Measurements from ENCODE around the gene ACLY. TPM values are rescaled to one million over a fixed set of nuclear protein-coding genes. Genes with fewer than 3 reads are reported as not detected.

Gene ACLY
- total RNA-seq (100 to 1,000 TPM in 1 of 5 experiments, 10 to 100 TPM in 4; 59.2 to 154 (median 70.8) TPM), polyA plus RNA-seq (10 to 100 TPM; 42.7 to 51.9 TPM), total RNA-seq (102 reads per million, percentile 85 among the genes with 10 or more reads in this experiment)

DNA sequence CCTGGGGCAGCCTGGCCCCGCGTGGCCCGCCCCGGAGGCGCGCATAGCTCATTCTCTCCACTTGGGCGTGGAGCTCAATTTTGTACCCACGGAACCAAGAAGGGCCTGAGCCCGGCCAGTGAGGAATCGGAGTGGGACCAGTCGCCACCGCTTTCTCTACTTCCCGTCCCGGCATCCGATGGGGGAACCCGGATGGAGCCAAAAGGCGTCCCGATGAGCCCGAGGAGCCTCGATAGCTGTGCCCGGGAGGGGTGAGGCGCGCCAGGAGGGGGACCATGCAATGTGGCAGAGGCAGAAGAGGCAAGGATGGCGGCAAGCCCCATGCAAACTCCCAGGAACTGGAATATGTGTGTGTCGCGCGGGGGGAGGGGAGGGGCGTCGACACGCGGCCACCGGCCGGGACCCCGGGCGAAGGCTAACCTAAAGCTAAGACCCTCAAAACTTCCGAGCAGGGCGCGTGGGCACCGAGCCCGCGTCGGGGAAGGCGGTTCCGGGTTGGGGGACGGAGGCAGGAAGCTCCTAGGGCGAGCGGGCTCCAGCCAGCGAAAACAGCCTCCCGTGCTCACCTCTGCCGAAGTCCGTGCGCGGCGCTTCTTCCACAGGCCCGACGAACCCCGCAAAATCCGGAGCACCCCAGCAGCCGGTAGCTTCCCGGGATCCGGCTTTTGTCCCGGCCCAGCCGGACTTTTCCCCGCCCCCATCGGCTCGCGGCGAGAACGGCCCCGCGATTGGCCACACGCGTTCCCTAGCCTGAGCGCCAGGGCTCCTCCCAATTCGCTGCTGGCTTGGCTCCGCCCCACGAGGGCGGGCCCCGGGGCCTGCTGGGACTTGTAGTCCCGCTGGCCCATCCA is at the start of gene ACLY:
ACLY (minus strand) TSS at position 638 of the 851 bp plus-strand sequence. CDS start 5,078 bp downstream, outside the sequence.
- Histone ChIP-seq H3K27me3 (ENCODE audit: control insufficient read depth in 2 of 2, insufficient read depth in 2 of 2, low read length in 2 of 2) (no peaks in the 10 kb centered on the region), H3K27ac (ENCODE audit: low read depth, low read length) (peak within 1 kb of the TSS; percentile 79), H3K4me1 (ENCODE audit: control insufficient read depth in 2 of 2, insufficient read depth in 2 of 2, low read length in 2 of 2) (peaks cover 8 to 14% of the 10 kb centered on the region in 2 donors), H3K36me3 (ENCODE audit: control insufficient read depth in 2 of 3, insufficient read depth in 3 of 3, low read length in 3 of 3) (peaks cover 0 to 12% (median 0%) of the 10 kb centered on the region in 3 experiments), H3K9me3 (ENCODE audit: control insufficient read depth in 2 of 3, low read length in 3 of 3) (no peaks in the 10 kb centered on the region), H3K4me3 (ENCODE audit: low read length) (peak within 1 kb of the TSS; percentile 94)
- peak; percentile 88 to 99 (median 92) for DNase-seq
- Mint-ChIP-seq H3K27me3 (no peaks in the 10 kb centered on the region), H3K27ac (peak within 1 kb of the TSS; percentile 48 to 97 (median 78)), H3K36me3 (peaks cover 0 to 3% (median 0%) of the 10 kb centered on the region in 5 donors), H3K4me3 (peak within 1 kb of the TSS; percentile 84 to 99 (median 89)), H3K4me1 (peaks cover 29 to 48% (median 35%) of the 10 kb centered on the region in 7 donors), H3K9me3 (no peaks in the 10 kb centered on the region)
- intact Hi-C loops (cut with micrococcal nuclease): loop anchor here (1.0 to 5.0 kb wide), 8 partner anchors 12 to 264 kb away; partner anchors contain the start of genes CNP (in 2 of the 2), DNAJC7 (in 2 of the 2), KLHL11 (in 2 of the 2) and ODAD4 (in 2 of the 2)
- ChIA-PET CTCF (interaction anchor here (0.6 to 2.1 kb wide), 3 partner anchors 11 to 311 kb away, joined by 3 to 9 read pairs (median 4); partner anchors contain the start of genes NKIRAS2 and ODAD4), POLR2A (interaction anchor here (0.6 to 3.7 kb wide), 6 partner anchors 11 to 329 kb away, joined by 3 to 47 read pairs (median 6); partner anchors contain the start of genes CNP, KLHL11 and ODAD4)
- ATAC-seq: peak; percentile 100

DNA sequence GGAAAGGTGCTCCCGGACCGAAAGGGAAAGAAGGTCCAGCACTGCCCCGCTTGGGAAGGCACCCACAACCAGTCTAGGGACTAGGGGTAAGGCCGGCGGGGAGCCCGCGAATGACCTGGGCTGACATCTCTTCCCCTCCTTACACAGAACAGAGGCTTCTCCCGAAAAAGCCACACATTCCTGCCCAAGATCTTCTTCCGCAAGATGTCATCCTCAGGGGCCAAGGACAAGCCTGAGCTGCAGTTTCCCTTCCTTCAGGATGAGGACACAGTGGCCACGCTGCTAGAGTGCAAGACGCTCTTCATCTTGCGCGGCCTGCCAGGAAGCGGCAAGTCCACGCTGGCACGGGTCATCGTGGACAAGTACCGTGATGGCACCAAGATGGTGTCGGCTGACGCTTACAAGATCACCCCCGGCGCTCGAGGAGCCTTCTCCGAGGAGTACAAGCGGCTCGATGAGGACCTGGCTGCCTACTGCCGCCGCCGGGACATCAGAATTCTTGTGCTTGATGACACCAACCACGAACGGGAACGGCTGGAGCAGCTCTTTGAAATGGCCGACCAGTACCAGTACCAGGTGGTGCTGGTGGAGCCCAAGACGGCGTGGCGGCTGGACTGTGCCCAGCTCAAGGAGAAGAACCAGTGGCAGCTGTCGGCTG is 49.3 kb upstream of the ACLY start:
- peak overlapping the region; percentile 51 to 92 (median 87) for H3K27ac Mint-ChIP-seq
- peaks cover 0 to 2% (median 0%) of the 10 kb centered on the region in 5 donors for H3K27me3 Mint-ChIP-seq
- intact Hi-C loops (cut with micrococcal nuclease): loop anchor here (2.0 to 5.0 kb wide), 4 partner anchors 103 to 1515 kb away; partner anchors contain the start of genes DHX8 (in 1 of the 2), KLHL11 (in 1 of the 2), RETREG3 (in 1 of the 2) and TUBG1 (in 1 of the 2)
- peaks cover 0 to 5% (median 0%) of the 10 kb centered on the region in 11 donors for H3K9me3 Mint-ChIP-seq
- Histone ChIP-seq H3K9me3 (ENCODE audit: control insufficient read depth in 2 of 3, low read length in 3 of 3) (no peaks in the 10 kb centered on the region), H3K27me3 (ENCODE audit: control insufficient read depth in 2 of 2, insufficient read depth in 2 of 2, low read length in 2 of 2) (no peaks in the 10 kb centered on the region), H3K27ac (ENCODE audit: low read depth, low read length) (peak overlapping the region; percentile 88), H3K36me3 (ENCODE audit: control insufficient read depth in 2 of 3, insufficient read depth in 3 of 3, low read length in 3 of 3) (peaks cover 0 to 24% (median 0%) of the 10 kb centered on the region in 3 experiments), H3K4me3 (ENCODE audit: low read length) (no peak overlapping the region), H3K4me1 (ENCODE audit: control insufficient read depth in 2 of 2, insufficient read depth in 2 of 2, low read length in 2 of 2) (peaks cover 10 to 16% of the 10 kb centered on the region in 2 donors)
- H3K4me1 Mint-ChIP-seq: peaks cover 27 to 55% (median 44%) of the 10 kb centered on the region in 7 donors
- no peak for DNase-seq
- H3K4me3 Mint-ChIP-seq: peak overlapping the region; percentile 32 to 91 (median 83)
- ATAC-seq: no peak
- POLR2A ChIA-PET: interaction anchor here (1.1 to 4.2 kb wide), 7 partner anchors 8 to 145 kb away, joined by 3 to 71 read pairs (median 19); partner anchors contain the start of genes ACLY, DHX58, DNAJC7 and NKIRAS2
- CTCF ChIA-PET: no interaction called here
- peaks cover 0 to 19% (median 4%) of the 10 kb centered on the region in 5 donors for H3K36me3 Mint-ChIP-seq

DNA sequence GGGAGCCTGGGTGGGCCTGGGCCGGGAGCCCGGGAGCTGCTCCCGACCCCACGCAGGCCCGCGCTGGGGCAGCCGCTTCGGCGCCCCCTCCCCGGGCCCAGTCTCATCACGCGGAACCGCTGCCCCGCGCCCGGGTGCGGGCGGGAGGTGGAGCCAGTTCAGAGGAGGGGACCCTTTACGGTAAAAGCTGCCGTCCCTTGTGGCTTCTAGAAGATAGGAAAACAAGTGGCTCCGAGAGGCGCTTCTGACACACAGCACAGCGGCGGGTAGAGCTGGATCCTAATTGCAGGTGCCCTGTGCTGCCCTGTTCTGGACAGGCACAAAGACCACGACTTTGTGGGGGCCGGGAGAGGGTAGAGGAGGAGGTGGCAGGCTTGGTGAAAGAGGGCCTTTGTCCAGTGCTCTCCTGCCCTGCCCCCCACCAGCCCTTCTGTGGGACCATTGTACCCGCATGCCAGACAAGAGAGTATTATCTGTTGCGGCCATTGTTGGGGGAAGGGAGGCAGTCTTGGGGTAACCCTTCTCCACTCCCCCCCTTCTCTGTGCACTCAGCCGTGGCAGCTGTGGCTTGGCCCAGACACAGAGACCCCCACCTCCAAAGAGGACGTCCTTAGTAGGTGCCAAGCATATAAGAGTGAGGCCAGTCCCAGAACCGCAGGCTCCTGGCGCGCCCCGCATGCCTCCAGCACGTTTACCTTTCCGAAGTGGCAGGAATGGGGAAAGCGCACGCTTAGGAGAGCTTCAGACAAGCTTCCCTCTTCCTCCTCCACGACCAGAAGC is 48.6 kb upstream of the ACLY start:
- no peaks in the 10 kb centered on the region for H3K9me3 ChIP-seq (ENCODE audit: control insufficient read depth in 2 of 3, low read length in 3 of 3)
- H3K27me3 ChIP-seq (ENCODE audit: control insufficient read depth in 2 of 2, insufficient read depth in 2 of 2, low read length in 2 of 2): no peaks in the 10 kb centered on the region
- Mint-ChIP-seq H3K4me1 (peaks cover 24 to 51% (median 38%) of the 10 kb centered on the region in 7 donors), H3K4me3 (peak overlapping the region; percentile 75 to 91 (median 83)), H3K27ac (peak overlapping the region; percentile 74 to 92 (median 87)), H3K9me3 (peaks cover 0 to 5% (median 0%) of the 10 kb centered on the region in 11 donors), H3K27me3 (peaks cover 0 to 2% (median 0%) of the 10 kb centered on the region in 5 donors), H3K36me3 (peaks cover 0 to 15% (median 0%) of the 10 kb centered on the region in 5 donors)
- H3K36me3 ChIP-seq (ENCODE audit: control insufficient read depth in 2 of 3, insufficient read depth in 3 of 3, low read length in 3 of 3): peaks cover 0 to 17% (median 0%) of the 10 kb centered on the region in 3 experiments
- H3K4me1 ChIP-seq (ENCODE audit: control insufficient read depth in 2 of 2, insufficient read depth in 2 of 2, low read length in 2 of 2): peaks cover 10 to 16% of the 10 kb centered on the region in 2 donors
- peak in 6 of 9 donors; percentile 7 to 56 (median 40) for DNase-seq
- no peak for ATAC-seq
- POLR2A ChIA-PET: interaction anchor here (0.7 to 4.2 kb wide), 8 partner anchors 9 to 1424 kb away, joined by 3 to 71 read pairs (median 14); partner anchors contain the start of genes ACLY, DHX58, DNAJC7 and NKIRAS2
- intact Hi-C loops (cut with micrococcal nuclease): loop anchor here (2.0 to 5.0 kb wide), 4 partner anchors 103 to 1515 kb away; partner anchors contain the start of genes DHX8 (in 1 of the 2), KLHL11 (in 1 of the 2), RETREG3 (in 1 of the 2) and TUBG1 (in 1 of the 2)
- peak overlapping the region; percentile 88 for H3K27ac ChIP-seq (ENCODE audit: low read depth, low read length)
- CTCF ChIA-PET: no interaction called here
- H3K4me3 ChIP-seq (ENCODE audit: low read length): peak overlapping the region; percentile 87

DNA sequence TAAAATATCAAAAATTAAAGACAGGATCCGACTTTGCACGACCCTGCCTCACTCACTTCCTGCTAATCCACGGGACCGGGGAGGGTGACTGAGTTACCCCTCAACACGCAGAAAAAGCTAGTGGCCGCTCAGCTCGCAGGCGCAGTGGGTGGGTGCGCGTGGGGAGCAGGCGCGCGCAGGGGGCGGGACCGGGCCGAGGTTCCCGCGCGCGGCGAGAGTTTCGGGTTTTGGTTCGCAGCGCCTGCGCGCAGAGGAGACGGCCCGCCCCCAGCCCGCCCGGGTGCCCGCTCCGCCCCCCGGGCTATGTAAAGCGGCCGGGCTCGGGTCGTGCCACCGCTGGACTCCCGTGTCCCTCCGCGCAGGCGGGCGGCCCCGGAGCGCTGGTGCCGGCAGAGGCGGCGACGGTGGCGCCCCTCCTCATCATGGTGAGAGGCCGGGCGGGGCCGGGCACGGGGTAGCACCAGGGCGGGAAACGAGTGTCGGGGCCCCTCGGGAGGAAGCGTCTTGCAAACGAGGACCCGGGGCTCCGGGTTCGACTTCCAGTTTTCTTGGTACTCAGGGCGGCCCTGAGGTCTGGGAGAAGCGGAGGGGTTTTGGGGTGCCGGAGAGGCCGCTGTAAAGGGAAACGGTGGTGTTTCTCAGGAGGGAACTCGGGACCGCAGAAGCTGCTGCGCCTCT is 47.9 kb upstream of the ACLY start, which contains the start of gene CNP:
CNP (plus strand) TSS at position 333 of the 678 bp plus-strand sequence; CDS start at position 423, 90 bp downstream.
- peaks cover 0 to 2% (median 0%) of the 10 kb centered on the region in 5 donors for H3K27me3 Mint-ChIP-seq
- intact Hi-C loops (cut with micrococcal nuclease): loop anchor here (1.0 to 5.0 kb wide), 11 partner anchors 36 to 1516 kb away; partner anchors contain the start of genes DHX58 (in 2 of the 2), DNAJC7 (in 2 of the 2), DHX8 (in 1 of the 2) and KAT2A (in 1 of the 2)

More for the DNA sequence above, 47.9 kb upstream of the ACLY start, which contains the start of gene CNP:
- peak within 1 kb of the TSS; percentile 87 for H3K4me3 ChIP-seq (ENCODE audit: low read length)
- ATAC-seq (peak; percentile 94), DNase-seq (peak; percentile 84 to 94 (median 88))
- Mint-ChIP-seq H3K36me3 (peaks cover 0 to 14% (median 0%) of the 10 kb centered on the region in 5 donors), H3K27ac (peak within 1 kb of the TSS; percentile 83 to 96 (median 89)), H3K4me3 (peak within 1 kb of the TSS; percentile 78 to 93 (median 88)), H3K9me3 (peaks cover 0 to 5% (median 0%) of the 10 kb centered on the region in 11 donors), H3K4me1 (peaks cover 24 to 51% (median 36%) of the 10 kb centered on the region in 7 donors)
- ChIA-PET POLR2A (interaction anchor here (0.6 to 4.2 kb wide), 26 partner anchors 9 to 1853 kb away, joined by 3 to 71 read pairs (median 4); partner anchors contain the start of genes ACLY, DHX58, DNAJC7 and KAT2A), CTCF (interaction anchor here (1.0 to 1.8 kb wide), 8 partner anchors 18 to 564 kb away, joined by 3 to 5 read pairs (median 3); partner anchors contain the start of genes DHX58, DNAJC7 and NKIRAS2)
- no peaks in the 10 kb centered on the region for H3K9me3 ChIP-seq (ENCODE audit: control insufficient read depth in 2 of 3, low read length in 3 of 3)
- peaks cover 10 to 16% of the 10 kb centered on the region in 2 donors for H3K4me1 ChIP-seq (ENCODE audit: control insufficient read depth in 2 of 2, insufficient read depth in 2 of 2, low read length in 2 of 2)
- H3K36me3 ChIP-seq (ENCODE audit: control insufficient read depth in 2 of 3, insufficient read depth in 3 of 3, low read length in 3 of 3): peaks cover 0 to 10% (median 0%) of the 10 kb centered on the region in 3 experiments
- H3K27ac ChIP-seq (ENCODE audit: low read depth, low read length): peak within 1 kb of the TSS; percentile 88
- no peaks in the 10 kb centered on the region for H3K27me3 ChIP-seq (ENCODE audit: control insufficient read depth in 2 of 2, insufficient read depth in 2 of 2, low read length in 2 of 2)

Data from naive thymus-derived CD4-positive, alpha-beta T cell (primary cell).